ENCODE measurements around the gene MBL2. TPM values are rescaled to one million over a fixed set of nuclear protein-coding genes. Genes with fewer than 3 reads are reported as not detected.

MBL2 gene
- total and polyA plus RNA-seq, 4 donors = 36.2 to 222 (median 105) TPM

DNA sequence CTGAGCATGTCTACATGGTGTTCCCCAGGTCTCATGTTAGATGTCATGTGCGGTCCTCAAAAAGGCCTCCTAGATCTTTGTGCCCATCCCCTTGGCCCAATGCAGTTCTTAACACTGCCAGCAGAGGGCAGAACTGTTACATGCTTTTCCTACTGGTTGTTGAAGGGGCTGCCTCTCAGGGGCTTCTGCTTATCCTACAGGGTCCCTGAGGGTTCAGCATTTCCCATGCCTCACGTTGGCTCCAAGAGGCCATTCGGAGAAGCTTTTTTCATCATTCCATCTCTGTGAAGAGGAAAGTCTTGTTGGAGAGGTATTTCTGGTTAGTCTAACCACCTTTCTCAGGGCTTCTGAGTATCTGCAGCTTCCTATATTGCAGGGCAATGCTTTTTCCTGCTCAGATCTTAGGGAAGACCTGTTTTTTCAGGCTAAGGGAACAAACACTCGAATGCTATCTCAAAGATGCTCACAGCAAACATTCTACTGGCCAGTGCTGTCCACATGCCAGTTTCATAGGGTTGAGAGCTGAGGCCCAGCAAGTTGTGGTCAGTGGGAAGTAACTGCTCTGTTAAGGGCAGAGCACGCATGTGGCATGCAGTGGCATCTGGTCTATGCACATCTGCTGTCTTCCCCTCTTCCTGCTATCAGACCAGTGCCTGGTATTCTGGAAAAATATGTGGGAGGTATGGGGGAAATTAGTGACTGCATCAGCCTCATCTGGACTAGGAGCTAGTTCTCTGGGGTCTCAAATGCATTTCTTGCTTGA is 31.5 kb downstream of the MBL2 start:
- H3K27me3 ChIP-seq (ENCODE audit: control insufficient read depth in 4 of 4, insufficient read depth in 4 of 4, low read length in 3 of 4) = no peaks in the 10 kb centered on the region
- H3K27ac ChIP-seq (ENCODE audit: low read depth in 1 of 2, low read length in 2 of 2) = no peak overlapping the region
- H3K36me3 ChIP-seq (ENCODE audit: control insufficient read depth in 4 of 4, insufficient read depth in 3 of 4, low read depth in 1 of 4, low read length in 3 of 4) = no peaks in the 10 kb centered on the region
- peak; percentile 78 for DNase-seq (ENCODE audit: low spot score)
- 36% methylated on average over 5 of the region's 5 CpGs for WGBS
- peaks cover 0 to 6% (median 1%) of the 10 kb centered on the region in 4 donors for H3K4me1 ChIP-seq (ENCODE audit: control insufficient read depth in 4 of 4, insufficient read depth in 4 of 4, low read length in 3 of 4)
- no peak for TF ChIP-seq EGR1 (IDR thresholded peaks at IDR 0.05; ENCODE audit: low read depth in 2 of 2)
- TF ChIP-seq SP1 (IDR thresholded peaks at IDR 0.05) = no peak
- TF ChIP-seq, protein P1, sequence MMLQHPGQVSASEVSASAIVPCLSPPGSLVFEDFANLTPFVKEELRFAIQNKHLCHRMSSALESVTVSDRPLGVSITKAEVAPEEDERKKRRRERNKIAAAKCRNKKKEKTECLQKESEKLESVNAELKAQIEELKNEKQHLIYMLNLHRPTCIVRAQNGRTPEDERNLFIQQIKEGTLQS (IDR thresholded peaks at IDR 0.05) = no peak
- no peak for TF ChIP-seq RXRA (IDR thresholded peaks at IDR 0.05)
- TF ChIP-seq, protein P2, sequence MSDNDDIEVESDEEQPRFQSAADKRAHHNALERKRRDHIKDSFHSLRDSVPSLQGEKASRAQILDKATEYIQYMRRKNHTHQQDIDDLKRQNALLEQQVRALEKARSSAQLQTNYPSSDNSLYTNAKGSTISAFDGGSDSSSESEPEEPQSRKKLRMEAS (IDR thresholded peaks at IDR 0.05) = no peak
- no peak for TF ChIP-seq TAF1 (conservative IDR thresholded peaks at IDR 0.05)
- no peak for TF ChIP-seq FOXA1 (IDR thresholded peaks at IDR 0.05)
- TF ChIP-seq GABPA (IDR thresholded peaks at IDR 0.05 in 1 of 2, conservative IDR thresholded peaks at IDR 0.05 in 1 of 2) = no peak
- TF ChIP-seq FOXA2 (IDR thresholded peaks at IDR 0.05) = no peak
- TF ChIP-seq, protein P3, sequence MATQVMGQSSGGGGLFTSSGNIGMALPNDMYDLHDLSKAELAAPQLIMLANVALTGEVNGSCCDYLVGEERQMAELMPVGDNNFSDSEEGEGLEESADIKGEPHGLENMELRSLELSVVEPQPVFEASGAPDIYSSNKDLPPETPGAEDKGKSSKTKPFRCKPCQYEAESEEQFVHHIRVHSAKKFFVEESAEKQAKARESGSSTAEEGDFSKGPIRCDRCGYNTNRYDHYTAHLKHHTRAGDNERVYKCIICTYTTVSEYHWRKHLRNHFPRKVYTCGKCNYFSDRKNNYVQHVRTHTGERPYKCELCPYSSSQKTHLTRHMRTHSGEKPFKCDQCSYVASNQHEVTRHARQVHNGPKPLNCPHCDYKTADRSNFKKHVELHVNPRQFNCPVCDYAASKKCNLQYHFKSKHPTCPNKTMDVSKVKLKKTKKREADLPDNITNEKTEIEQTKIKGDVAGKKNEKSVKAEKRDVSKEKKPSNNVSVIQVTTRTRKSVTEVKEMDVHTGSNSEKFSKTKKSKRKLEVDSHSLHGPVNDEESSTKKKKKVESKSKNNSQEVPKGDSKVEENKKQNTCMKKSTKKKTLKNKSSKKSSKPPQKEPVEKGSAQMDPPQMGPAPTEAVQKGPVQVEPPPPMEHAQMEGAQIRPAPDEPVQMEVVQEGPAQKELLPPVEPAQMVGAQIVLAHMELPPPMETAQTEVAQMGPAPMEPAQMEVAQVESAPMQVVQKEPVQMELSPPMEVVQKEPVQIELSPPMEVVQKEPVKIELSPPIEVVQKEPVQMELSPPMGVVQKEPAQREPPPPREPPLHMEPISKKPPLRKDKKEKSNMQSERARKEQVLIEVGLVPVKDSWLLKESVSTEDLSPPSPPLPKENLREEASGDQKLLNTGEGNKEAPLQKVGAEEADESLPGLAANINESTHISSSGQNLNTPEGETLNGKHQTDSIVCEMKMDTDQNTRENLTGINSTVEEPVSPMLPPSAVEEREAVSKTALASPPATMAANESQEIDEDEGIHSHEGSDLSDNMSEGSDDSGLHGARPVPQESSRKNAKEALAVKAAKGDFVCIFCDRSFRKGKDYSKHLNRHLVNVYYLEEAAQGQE (IDR thresholded peaks at IDR 0.05) = no peak
- TF ChIP-seq HNF4A (conservative IDR thresholded peaks at IDR 0.05) = no peak
- TF ChIP-seq, protein P4, sequence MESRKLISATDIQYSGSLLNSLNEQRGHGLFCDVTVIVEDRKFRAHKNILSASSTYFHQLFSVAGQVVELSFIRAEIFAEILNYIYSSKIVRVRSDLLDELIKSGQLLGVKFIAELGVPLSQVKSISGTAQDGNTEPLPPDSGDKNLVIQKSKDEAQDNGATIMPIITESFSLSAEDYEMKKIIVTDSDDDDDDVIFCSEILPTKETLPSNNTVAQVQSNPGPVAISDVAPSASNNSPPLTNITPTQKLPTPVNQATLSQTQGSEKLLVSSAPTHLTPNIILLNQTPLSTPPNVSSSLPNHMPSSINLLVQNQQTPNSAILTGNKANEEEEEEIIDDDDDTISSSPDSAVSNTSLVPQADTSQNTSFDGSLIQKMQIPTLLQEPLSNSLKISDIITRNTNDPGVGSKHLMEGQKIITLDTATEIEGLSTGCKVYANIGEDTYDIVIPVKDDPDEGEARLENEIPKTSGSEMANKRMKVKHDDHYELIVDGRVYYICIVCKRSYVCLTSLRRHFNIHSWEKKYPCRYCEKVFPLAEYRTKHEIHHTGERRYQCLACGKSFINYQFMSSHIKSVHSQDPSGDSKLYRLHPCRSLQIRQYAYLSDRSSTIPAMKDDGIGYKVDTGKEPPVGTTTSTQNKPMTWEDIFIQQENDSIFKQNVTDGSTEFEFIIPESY (IDR thresholded peaks at IDR 0.05) = no peak
- no peak for TF ChIP-seq HNF4G (IDR thresholded peaks at IDR 0.05)
- peak; percentile 99 for TF ChIP-seq RAD21 (IDR thresholded peaks at IDR 0.05)
- TF ChIP-seq, protein P5, sequence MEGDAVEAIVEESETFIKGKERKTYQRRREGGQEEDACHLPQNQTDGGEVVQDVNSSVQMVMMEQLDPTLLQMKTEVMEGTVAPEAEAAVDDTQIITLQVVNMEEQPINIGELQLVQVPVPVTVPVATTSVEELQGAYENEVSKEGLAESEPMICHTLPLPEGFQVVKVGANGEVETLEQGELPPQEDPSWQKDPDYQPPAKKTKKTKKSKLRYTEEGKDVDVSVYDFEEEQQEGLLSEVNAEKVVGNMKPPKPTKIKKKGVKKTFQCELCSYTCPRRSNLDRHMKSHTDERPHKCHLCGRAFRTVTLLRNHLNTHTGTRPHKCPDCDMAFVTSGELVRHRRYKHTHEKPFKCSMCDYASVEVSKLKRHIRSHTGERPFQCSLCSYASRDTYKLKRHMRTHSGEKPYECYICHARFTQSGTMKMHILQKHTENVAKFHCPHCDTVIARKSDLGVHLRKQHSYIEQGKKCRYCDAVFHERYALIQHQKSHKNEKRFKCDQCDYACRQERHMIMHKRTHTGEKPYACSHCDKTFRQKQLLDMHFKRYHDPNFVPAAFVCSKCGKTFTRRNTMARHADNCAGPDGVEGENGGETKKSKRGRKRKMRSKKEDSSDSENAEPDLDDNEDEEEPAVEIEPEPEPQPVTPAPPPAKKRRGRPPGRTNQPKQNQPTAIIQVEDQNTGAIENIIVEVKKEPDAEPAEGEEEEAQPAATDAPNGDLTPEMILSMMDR (IDR thresholded peaks at IDR 0.05; ENCODE audit: low read depth, low read length, missing input control) = peak; percentile 97
- no peak overlapping the region for H3K9ac ChIP-seq (ENCODE audit: low read depth in 1 of 2, low read length in 2 of 2)
- H3K4me3 ChIP-seq (ENCODE audit: low read depth in 1 of 3, low read length in 3 of 3) = no peak overlapping the region
- no peaks in the 10 kb centered on the region for H3K9me3 ChIP-seq (ENCODE audit: control insufficient read depth in 4 of 4, low read length in 3 of 4)
